GM12872 (cell line): ENCODE results near the gene CSF1R.

Source experiments
- TF ChIP-seq, protein P1 (sequence below): IDR thresholded peaks from 3 replicates; pipeline ENCODE4 v1.5.1; 2011; ENCODE audit warnings: low read depth, mild to moderate bottlenecking, low read length, moderate library complexity; ENCODE audit not compliant: insufficient read depth

Gene CSF1R

DNA sequence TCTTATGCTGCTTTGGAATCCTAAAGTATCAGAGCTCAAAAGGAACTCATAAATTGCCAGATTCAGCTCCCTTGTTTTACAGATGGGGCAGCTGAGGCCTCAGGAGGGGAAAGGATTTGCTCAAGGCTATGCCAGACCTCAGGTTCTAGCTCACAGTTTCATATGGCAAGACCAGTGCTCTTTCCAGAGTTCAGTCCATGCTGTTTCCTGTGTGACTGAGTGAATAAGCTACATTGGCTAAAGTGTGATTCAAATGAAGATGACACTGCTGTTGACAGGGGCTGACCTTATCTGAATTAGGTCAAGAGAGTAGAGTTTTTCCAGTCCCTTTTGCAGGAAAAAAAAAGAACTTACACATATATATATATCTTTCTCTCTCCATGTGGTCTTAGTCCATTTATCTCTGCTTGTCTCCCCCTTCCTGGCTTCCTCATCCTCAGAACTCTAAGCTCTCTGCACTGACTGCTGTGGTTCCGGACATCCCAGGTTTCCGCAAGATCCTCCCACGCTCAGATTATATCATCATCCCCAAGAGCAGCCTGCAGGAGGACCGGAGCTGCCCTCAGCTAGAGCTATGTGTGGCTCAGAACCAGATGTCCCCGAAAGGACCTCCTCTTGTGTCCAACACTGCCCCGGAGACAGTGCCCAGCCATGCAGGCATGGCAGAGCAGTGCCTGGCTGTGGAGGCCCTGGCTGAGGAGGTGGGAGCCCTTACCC is 76.5 kb downstream of the CSF1R start:
- TF ChIP-seq, protein P1, sequence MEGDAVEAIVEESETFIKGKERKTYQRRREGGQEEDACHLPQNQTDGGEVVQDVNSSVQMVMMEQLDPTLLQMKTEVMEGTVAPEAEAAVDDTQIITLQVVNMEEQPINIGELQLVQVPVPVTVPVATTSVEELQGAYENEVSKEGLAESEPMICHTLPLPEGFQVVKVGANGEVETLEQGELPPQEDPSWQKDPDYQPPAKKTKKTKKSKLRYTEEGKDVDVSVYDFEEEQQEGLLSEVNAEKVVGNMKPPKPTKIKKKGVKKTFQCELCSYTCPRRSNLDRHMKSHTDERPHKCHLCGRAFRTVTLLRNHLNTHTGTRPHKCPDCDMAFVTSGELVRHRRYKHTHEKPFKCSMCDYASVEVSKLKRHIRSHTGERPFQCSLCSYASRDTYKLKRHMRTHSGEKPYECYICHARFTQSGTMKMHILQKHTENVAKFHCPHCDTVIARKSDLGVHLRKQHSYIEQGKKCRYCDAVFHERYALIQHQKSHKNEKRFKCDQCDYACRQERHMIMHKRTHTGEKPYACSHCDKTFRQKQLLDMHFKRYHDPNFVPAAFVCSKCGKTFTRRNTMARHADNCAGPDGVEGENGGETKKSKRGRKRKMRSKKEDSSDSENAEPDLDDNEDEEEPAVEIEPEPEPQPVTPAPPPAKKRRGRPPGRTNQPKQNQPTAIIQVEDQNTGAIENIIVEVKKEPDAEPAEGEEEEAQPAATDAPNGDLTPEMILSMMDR, result no peak

DNA sequence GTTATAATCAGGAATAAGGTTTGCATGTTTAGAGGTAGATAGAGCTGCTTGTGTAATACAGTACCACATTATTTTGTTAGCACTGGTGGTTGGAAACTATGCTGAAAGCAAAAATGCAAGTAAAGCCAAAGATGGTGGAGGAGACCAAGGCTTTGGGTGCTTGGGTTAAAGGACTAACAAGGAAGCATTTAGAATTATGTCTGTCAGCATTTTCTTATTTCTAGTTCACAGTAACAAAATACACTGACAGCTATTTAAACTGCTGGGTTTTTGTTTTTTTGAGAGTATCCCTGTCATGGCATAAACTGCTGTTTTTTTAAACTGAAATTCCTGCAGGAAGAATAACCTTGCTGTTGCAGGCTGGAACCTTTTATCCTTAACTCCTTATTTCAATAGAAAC is 79.3 kb downstream of the CSF1R start:
- TF ChIP-seq, protein P1, result no peak

DNA sequence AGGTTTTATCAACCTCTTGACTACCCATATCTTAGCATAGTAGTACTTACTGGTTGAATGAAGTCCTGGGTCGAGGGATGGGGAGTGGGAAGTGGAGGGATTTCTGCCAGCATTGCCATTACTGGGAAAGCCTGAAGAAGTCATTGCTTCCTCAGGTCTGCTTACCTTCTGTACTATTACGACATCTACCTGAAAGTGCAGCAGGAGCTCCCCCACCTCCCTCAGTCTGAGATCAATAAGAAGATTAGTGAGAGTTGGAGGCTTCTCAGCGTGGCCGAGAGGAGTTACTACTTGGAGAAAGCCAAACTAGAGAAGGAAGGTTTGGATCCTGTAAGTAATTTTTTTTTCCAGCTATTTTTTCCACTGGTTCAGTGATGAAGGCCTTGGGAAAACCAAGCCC is 80.0 kb downstream of the CSF1R start:
- TF ChIP-seq, protein P1, result no peak
